ENCODE measurements around the gene TANC1. TPM values are rescaled to one million over a fixed set of nuclear protein-coding genes. Genes with fewer than 3 reads are reported as not detected.

Gene TANC1
- total and polyA plus RNA-seq, 12 donors = 17.8 to 90.5 (median 70.0) TPM

DNA sequence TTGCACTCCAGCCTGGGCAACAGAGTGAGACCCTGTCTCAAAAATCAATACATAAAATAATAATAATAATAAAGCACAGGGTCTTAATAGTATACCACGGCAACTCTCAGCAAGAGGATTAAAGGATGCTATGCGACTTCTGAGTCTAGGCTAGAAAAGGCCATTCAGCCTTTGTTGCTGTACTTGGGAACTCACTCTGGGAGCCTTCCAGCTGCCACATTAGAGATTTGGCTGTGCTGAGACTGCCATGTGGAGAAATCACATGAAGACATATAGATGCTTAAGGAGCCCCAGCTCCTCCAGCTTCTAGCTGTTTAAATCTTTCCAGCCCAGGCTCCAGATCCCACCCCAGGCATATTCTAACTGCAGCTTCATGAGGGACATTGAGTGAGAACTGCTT lies 8.2 kb upstream of the TANC1 start:
- Histone ChIP-seq H3K27ac (no peak overlapping the region), H3K27me3 (no peaks in the 10 kb centered on the region), H3K9me3 (no peaks in the 10 kb centered on the region), H3K4me3 (no peak overlapping the region), H3K36me3 (no peaks in the 10 kb centered on the region), H3K4me1 (peaks cover 0 to 11% (median 8%) of the 10 kb centered on the region in 9 donors)
- WGBS, 2 donors = 95 to 100% methylated on average over 2 of the region's 2 CpGs
- DNase-seq = no peak
- ATAC-seq = no peak
- TF ChIP-seq, protein P1, sequence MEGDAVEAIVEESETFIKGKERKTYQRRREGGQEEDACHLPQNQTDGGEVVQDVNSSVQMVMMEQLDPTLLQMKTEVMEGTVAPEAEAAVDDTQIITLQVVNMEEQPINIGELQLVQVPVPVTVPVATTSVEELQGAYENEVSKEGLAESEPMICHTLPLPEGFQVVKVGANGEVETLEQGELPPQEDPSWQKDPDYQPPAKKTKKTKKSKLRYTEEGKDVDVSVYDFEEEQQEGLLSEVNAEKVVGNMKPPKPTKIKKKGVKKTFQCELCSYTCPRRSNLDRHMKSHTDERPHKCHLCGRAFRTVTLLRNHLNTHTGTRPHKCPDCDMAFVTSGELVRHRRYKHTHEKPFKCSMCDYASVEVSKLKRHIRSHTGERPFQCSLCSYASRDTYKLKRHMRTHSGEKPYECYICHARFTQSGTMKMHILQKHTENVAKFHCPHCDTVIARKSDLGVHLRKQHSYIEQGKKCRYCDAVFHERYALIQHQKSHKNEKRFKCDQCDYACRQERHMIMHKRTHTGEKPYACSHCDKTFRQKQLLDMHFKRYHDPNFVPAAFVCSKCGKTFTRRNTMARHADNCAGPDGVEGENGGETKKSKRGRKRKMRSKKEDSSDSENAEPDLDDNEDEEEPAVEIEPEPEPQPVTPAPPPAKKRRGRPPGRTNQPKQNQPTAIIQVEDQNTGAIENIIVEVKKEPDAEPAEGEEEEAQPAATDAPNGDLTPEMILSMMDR (IDR thresholded peaks at IDR 0.05) = no peak
- intact Hi-C loops (cut with DNase I) = loop anchor here in 5 of 10 donors (10.0 kb wide), 3 partner anchors 55 to 155 kb away; no protein-coding TSS in a partner anchor

DNA sequence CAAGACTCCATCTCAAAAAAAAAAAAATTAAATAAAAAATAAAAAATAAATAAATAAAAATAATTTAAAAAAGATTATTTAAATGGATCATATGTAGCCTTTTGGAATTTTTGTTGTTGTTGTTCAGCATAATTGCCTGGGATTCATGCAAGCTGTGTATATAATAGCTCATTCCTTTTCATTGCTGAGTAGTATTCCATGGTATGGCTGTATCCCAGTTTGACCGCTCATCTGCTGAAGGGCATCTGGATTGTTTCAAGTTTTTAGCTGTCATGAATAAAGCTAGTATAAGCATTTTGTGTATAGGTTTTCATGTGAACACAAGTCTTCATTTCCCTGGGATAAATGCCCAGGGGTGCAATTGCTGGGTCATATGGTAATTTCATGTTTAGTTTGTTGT lies 6.4 kb upstream of the TANC1 start:
- Histone ChIP-seq H3K27me3 (peaks cover 0 to 3% (median 0%) of the 10 kb centered on the region in 7 donors), H3K27ac (no peak overlapping the region), H3K9me3 (no peaks in the 10 kb centered on the region), H3K4me1 (peaks cover 0 to 21% (median 9%) of the 10 kb centered on the region in 9 donors), H3K4me3 (no peak overlapping the region), H3K36me3 (no peaks in the 10 kb centered on the region)
- intact Hi-C loops (cut with DNase I) = loop anchor here in 5 of 10 donors (10.0 kb wide), 3 partner anchors 57 to 153 kb away; no protein-coding TSS in a partner anchor
- 96 to 100% methylated on average over 1 of the region's 1 CpG for WGBS, 2 donors
- DNase-seq (no peak), ATAC-seq (no peak)
- TF ChIP-seq, protein P1 (IDR thresholded peaks at IDR 0.05) = no peak

DNA sequence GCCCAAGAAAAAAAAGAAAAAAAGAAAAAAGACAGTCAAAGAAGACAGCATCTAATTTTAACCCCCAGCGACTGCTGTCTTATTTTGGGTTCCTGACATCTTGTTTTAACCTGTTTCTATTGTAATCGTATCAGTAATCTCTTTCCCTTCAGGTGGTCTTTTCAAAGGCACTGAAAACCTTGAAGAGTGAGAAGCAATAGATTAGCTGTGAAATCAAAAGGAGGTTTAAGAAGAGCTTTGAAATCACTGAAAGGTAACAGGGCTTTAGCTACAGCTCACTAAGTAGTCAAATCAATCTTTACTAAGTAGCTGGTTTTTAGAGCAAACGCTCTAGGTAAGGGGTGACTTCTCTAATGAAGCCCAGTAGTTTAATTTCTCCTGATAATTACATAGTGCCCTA lies 5.4 kb upstream of the TANC1 start:
- peaks cover 0 to 26% (median 9%) of the 10 kb centered on the region in 9 donors for H3K4me1 ChIP-seq
- intact Hi-C loops (cut with DNase I) = loop anchor here in 5 of 10 donors (10.0 kb wide), 3 partner anchors 58 to 152 kb away; no protein-coding TSS in a partner anchor
- no peaks in the 10 kb centered on the region for H3K9me3 ChIP-seq
- ATAC-seq (no peak), DNase-seq (no peak)
- no peaks in the 10 kb centered on the region for H3K36me3 ChIP-seq
- H3K27me3 ChIP-seq = peaks cover 0 to 13% (median 0%) of the 10 kb centered on the region in 7 donors
- 81 to 86% methylated on average over 3 of the region's 3 CpGs for WGBS, 2 donors
- no peak overlapping the region for H3K27ac ChIP-seq
- H3K4me3 ChIP-seq = no peak overlapping the region
- TF ChIP-seq, protein P1 (IDR thresholded peaks at IDR 0.05) = no peak

DNA sequence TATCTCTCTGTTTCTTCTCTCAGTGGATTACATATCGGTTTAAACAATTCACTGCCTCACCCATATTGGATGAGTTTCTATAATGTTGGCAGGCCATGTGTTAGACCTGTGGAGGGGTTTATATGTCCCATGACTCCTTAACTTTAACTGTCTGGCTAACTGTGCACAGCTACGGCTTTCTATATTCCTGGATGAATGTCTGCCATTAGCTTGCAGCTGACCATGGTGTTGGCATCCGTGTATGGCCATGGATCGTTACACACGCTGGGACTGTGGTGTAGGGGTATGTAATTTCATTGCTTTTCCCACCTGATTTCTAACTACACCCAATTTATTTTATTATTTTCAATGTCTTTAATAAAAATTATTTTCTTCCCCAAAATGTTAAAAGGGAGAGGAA lies 3.3 kb upstream of the TANC1 start:
- Histone ChIP-seq H3K4me1 (peaks cover 0 to 27% (median 10%) of the 10 kb centered on the region in 9 donors), H3K9me3 (no peaks in the 10 kb centered on the region), H3K4me3 (peak overlapping the region in 2 of 10 donors; percentile 3 to 14), H3K36me3 (no peaks in the 10 kb centered on the region), H3K27me3 (peaks cover 0 to 33% (median 0%) of the 10 kb centered on the region in 7 donors), H3K27ac (peak overlapping the region in 5 of 10 donors; percentile 88 to 97 (median 94))
- intact Hi-C loops (cut with DNase I) = loop anchor here in 7 of 10 donors (5.0 to 10.0 kb wide), 7 partner anchors 60 to 152 kb away; no protein-coding TSS in a partner anchor
- TF ChIP-seq, protein P1 (IDR thresholded peaks at IDR 0.05) = no peak
- no peak for ATAC-seq
- DNase-seq = no peak
- 41 to 58% methylated on average over 5 of the region's 5 CpGs for WGBS, 2 donors
